H9 (cell line): ENCODE results near the gene TBC1D23. TPM values are rescaled to one million over a fixed set of nuclear protein-coding genes. Genes with fewer than 3 reads are reported as not detected.

Source experiments
- DNase-seq: peaks from one replicate; pipeline ENCODE4 v3.0.0-alpha.2; 2017
- H2AFZ ChIP-seq: one replicate; pipeline ENCODE4 v1.6.1; 2013; ENCODE audit warnings: mild to moderate bottlenecking, low read length, control low read depth, moderate library complexity
- H2AK5ac ChIP-seq: 2 replicates; pipeline ENCODE4 v1.6.1; 2013; ENCODE audit warnings: low read length, control low read depth, mixed read lengths; ENCODE audit not compliant: insufficient read length
- H2BK120ac ChIP-seq: one replicate; pipeline ENCODE4 v1.6.1; 2013; ENCODE audit warnings: low read depth, mild to moderate bottlenecking, low read length, control low read depth, inconsistent platforms; ENCODE audit not compliant: poor library complexity, severe bottlenecking
- H2BK12ac ChIP-seq: 2 replicates; pipeline ENCODE4 v1.6.1; 2013; ENCODE audit warnings: low read length, control low read depth, mixed read lengths, low read depth; ENCODE audit not compliant: insufficient read length
- H2BK15ac ChIP-seq: 2 replicates; pipeline ENCODE4 v1.6.1; 2013; ENCODE audit warnings: low read depth, low read length, control low read depth
- H2BK20ac ChIP-seq: one replicate; pipeline ENCODE4 v1.6.1; 2013; ENCODE audit warnings: low read depth, mild to moderate bottlenecking, low read length, control low read depth, inconsistent platforms; ENCODE audit not compliant: poor library complexity, severe bottlenecking
- H2BK5ac ChIP-seq: 2 replicates; pipeline ENCODE4 v1.6.1; 2013; ENCODE audit warnings: low read length, control low read depth, mixed read lengths; ENCODE audit not compliant: insufficient read length
- H3K14ac ChIP-seq: 2 replicates; pipeline ENCODE4 v1.6.1; 2013; ENCODE audit warnings: low read length, control low read depth; ENCODE audit not compliant: insufficient read depth
- H3K18ac ChIP-seq: 2 replicates; pipeline ENCODE4 v1.6.1; 2013; ENCODE audit warnings: low read depth, mild to moderate bottlenecking, mixed read lengths, low read length, control low read depth; ENCODE audit not compliant: insufficient read length
- H3K23ac ChIP-seq: 2 replicates; pipeline ENCODE4 v1.6.1; 2013; ENCODE audit warnings: low read length, control low read depth, mixed read lengths, low read depth; ENCODE audit not compliant: insufficient read length
- H3K23me2 ChIP-seq: 2 replicates; pipeline ENCODE4 v1.6.1; 2013; ENCODE audit warnings: low read depth, mild to moderate bottlenecking, mixed read lengths, low read length, control low read depth; ENCODE audit not compliant: insufficient read length, poor library complexity, severe bottlenecking
- H3K27ac ChIP-seq: 2 replicates; pipeline ENCODE4 v1.5.1; 2013; ENCODE audit warnings: low read length, control low read depth, mixed read lengths, low read depth; ENCODE audit not compliant: insufficient read length
- H3K27me3 ChIP-seq: 2 replicates; pipeline ENCODE4 v1.6.1; 2013; ENCODE audit warnings: low read length, control low read depth, inconsistent platforms; ENCODE audit not compliant: insufficient read depth
- H3K4ac ChIP-seq: 2 replicates; pipeline ENCODE4 v1.6.1; 2013; ENCODE audit warnings: low read depth, mild to moderate bottlenecking, control low read depth, inconsistent platforms, low read length, moderate library complexity
- H3K4me1 ChIP-seq: 2 replicates; pipeline ENCODE4 v1.6.1; 2013; ENCODE audit warnings: low read length, control low read depth, inconsistent platforms; ENCODE audit not compliant: insufficient read depth
- H3K4me2 ChIP-seq: 2 replicates; pipeline ENCODE4 v1.6.1; 2013; ENCODE audit warnings: low read length, control low read depth, mixed read lengths; ENCODE audit not compliant: insufficient read length, insufficient read depth
- H3K56ac ChIP-seq: 2 replicates; pipeline ENCODE4 v1.6.1; 2013; ENCODE audit warnings: low read depth, mild to moderate bottlenecking, mixed read lengths, low read length, control low read depth; ENCODE audit not compliant: insufficient read length
- H3K79me1 ChIP-seq: 2 replicates; pipeline ENCODE4 v1.6.1; 2013; ENCODE audit warnings: low read depth, mild to moderate bottlenecking, moderate library complexity, low read length, control low read depth, inconsistent platforms; ENCODE audit not compliant: insufficient read depth, poor library complexity, severe bottlenecking
- H3K79me2 ChIP-seq: 2 replicates; pipeline ENCODE4 v1.6.1; 2013; ENCODE audit warnings: low read length, control low read depth, inconsistent platforms; ENCODE audit not compliant: insufficient read depth
- H3K9ac ChIP-seq: 2 replicates; pipeline ENCODE4 v1.6.1; 2013; ENCODE audit warnings: low read length, control low read depth, mixed read lengths; ENCODE audit not compliant: insufficient read length; ENCODE audit errors: extremely low read depth
- H3K9me3 ChIP-seq: one replicate; pipeline ENCODE4 v1.6.1; 2013; ENCODE audit warnings: low read depth, low read length, inconsistent platforms; ENCODE audit not compliant: control insufficient read depth
- H3T11ph ChIP-seq: one replicate; pipeline ENCODE4 v1.6.1; 2013; ENCODE audit warnings: mild to moderate bottlenecking, low read length, control low read depth, inconsistent platforms
- H4K20me1 ChIP-seq: one replicate; pipeline ENCODE4 v1.6.1; 2013; ENCODE audit not compliant: control insufficient read depth, insufficient read length, insufficient read depth
- H4K5ac ChIP-seq: 2 replicates; pipeline ENCODE4 v1.6.1; 2013; ENCODE audit warnings: low read depth, mild to moderate bottlenecking, mixed read lengths, low read length, control low read depth; ENCODE audit not compliant: insufficient read length
- H4K8ac ChIP-seq: replicated peaks from 2 replicates; pipeline ENCODE4 v1.6.1; 2013; ENCODE audit warnings: low read length, control low read depth, mixed read lengths, low read depth; ENCODE audit not compliant: insufficient read length
- H4K91ac ChIP-seq: 2 replicates; pipeline ENCODE4 v1.6.1; 2013; ENCODE audit warnings: low read depth, mild to moderate bottlenecking, moderate library complexity, mixed read lengths, low read length, control low read depth; ENCODE audit not compliant: insufficient read length
- H3K27ac Mint-ChIP-seq, 3 experiments: 2 replicates in 2 of 3; 3 replicates in 1 of 3; pipeline ENCODE4 v1.8.0; 2020 to 2021; ENCODE audit warnings: mixed read lengths in 3 of 3, mild to moderate bottlenecking in 1 of 3, moderate library complexity in 1 of 3
- H3K27me3 Mint-ChIP-seq: 2 replicates; pipeline ENCODE4 v1.8.0; 2021; ENCODE audit warnings: low read depth, mild to moderate bottlenecking, moderate library complexity, mixed read lengths
- H3K36me3 Mint-ChIP-seq, 3 experiments: 2 replicates in 2 of 3; 3 replicates in 1 of 3; pipeline ENCODE4 v1.8.0; 2020 to 2021; ENCODE audit warnings: low read depth in 3 of 3, mixed read lengths in 3 of 3; ENCODE audit not compliant: insufficient read depth in 1 of 3
- H3K4me1 Mint-ChIP-seq, 2 experiments: 2 replicates each; pipeline ENCODE4 v1.8.0; 2020; ENCODE audit warnings: mixed read lengths in 2 of 2
- H3K4me3 Mint-ChIP-seq, 2 experiments: 2 replicates in 1 of 2; 3 replicates in 1 of 2; pipeline ENCODE4 v1.8.0; 2020 to 2021; ENCODE audit warnings: mild to moderate bottlenecking in 2 of 2, mixed read lengths in 2 of 2, moderate library complexity in 1 of 2
- H3K9me3 Mint-ChIP-seq, 2 experiments: 2 replicates in 1 of 2; 3 replicates in 1 of 2; pipeline ENCODE4 v1.8.0; 2020; ENCODE audit warnings: mild to moderate bottlenecking in 2 of 2, mixed read lengths in 2 of 2, moderate library complexity in 1 of 2
- WGBS: extraction: QIAGEN DNeasy Blood & Tissue Kit; methylation state at CpG from one replicate; pipeline ENCODE4 v1.1.7; 2013; ENCODE audit warnings: missing lambda C conversion rate, low lambda C conversion rate, mixed read lengths; ENCODE audit not compliant: insufficient read length; ENCODE audit errors: extremely low coverage; 5-methylcytosine and 5-hydroxymethylcytosine counted together
- total RNA-seq: library from RNA; stranded (reverse); gene quantifications from 2 replicates; pipeline ENCODE4 v1.2.1, GENCODE V29; 2021
- TF ChIP-seq, protein P1 (sequence below): fragments of 200-600 bp; sonication (generic); conservative IDR thresholded peaks from 3 replicates; pipeline ENCODE4 v1.8.0; 2021; ENCODE audit warnings: antibody characterized with exemption, mild to moderate bottlenecking

TBC1D23 gene
- total RNA-seq, 1 experiment from 2014 or later, result 37.1 TPM

DNA sequence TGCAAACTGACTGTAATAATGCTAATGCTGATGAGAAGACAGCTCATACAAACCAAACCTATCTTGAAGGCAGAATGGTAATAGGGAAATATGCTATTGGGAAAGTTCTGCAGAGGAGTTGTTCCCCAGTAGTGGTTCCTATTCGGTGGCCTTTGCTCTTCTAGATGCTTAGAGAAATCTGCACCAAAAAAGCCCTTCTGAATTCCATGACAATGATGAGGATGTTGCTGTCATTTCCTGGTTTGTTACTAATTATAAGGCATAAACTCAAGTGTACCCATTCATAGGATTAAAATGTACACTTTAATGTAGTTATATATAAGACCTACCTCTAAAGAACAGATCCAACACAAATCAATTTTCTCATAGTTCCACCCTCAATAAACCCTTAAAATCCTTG, 110.0 kb downstream of the TBC1D23 start:
- no peak overlapping the region for H3K14ac ChIP-seq
- no peaks in the 10 kb centered on the region for H3K9me3 ChIP-seq
- no peak overlapping the region for H2AK5ac ChIP-seq
- TF ChIP-seq, protein P1, sequence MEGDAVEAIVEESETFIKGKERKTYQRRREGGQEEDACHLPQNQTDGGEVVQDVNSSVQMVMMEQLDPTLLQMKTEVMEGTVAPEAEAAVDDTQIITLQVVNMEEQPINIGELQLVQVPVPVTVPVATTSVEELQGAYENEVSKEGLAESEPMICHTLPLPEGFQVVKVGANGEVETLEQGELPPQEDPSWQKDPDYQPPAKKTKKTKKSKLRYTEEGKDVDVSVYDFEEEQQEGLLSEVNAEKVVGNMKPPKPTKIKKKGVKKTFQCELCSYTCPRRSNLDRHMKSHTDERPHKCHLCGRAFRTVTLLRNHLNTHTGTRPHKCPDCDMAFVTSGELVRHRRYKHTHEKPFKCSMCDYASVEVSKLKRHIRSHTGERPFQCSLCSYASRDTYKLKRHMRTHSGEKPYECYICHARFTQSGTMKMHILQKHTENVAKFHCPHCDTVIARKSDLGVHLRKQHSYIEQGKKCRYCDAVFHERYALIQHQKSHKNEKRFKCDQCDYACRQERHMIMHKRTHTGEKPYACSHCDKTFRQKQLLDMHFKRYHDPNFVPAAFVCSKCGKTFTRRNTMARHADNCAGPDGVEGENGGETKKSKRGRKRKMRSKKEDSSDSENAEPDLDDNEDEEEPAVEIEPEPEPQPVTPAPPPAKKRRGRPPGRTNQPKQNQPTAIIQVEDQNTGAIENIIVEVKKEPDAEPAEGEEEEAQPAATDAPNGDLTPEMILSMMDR, result no peak
- no peak overlapping the region for H2BK15ac ChIP-seq
- no peak for DNase-seq
- no CpG with 5 or more reads among the region's 1 CpG for WGBS
- H3K23me2 ChIP-seq, result no peaks in the 10 kb centered on the region
- Mint-ChIP-seq H3K27me3 (no peaks in the 10 kb centered on the region), H3K9me3 (no peaks in the 10 kb centered on the region), H3K27ac (no peak overlapping the region; a peak in 1 of 7 replicates), H3K4me1 (peaks cover 0 to 6% of the 10 kb centered on the region in 2 experiments; a peak in 1 of 4 replicates), H3K4me3 (no peak overlapping the region), H3K36me3 (peaks cover 12 to 65% (median 35%) of the 10 kb centered on the region in 3 experiments; a peak in 6 of 7 replicates)
- no peak overlapping the region for H2BK120ac ChIP-seq
- no peak overlapping the region for H3K56ac ChIP-seq
- no peak overlapping the region for H2BK12ac ChIP-seq
- no peaks in the 10 kb centered on the region for H3K4me1 ChIP-seq
- H3K27me3 ChIP-seq, result no peaks in the 10 kb centered on the region
- no peak overlapping the region for H3K4ac ChIP-seq
- no peak overlapping the region for H2BK20ac ChIP-seq
- no peak overlapping the region for H4K91ac ChIP-seq
- H3K79me2 ChIP-seq, result no peaks in the 10 kb centered on the region
- H3T11ph ChIP-seq, result no peak overlapping the region
- no peaks in the 10 kb centered on the region for H4K20me1 ChIP-seq
- H4K8ac ChIP-seq, result no peak overlapping the region
- H4K5ac ChIP-seq, result no peak overlapping the region
- H3K79me1 ChIP-seq, result no peaks in the 10 kb centered on the region
- no peak overlapping the region for H2AFZ ChIP-seq
- no peak overlapping the region for H3K27ac ChIP-seq
- H3K4me2 ChIP-seq, result no peak overlapping the region
- H3K9ac ChIP-seq, result no peak overlapping the region
- no peak overlapping the region for H2BK5ac ChIP-seq
- H3K23ac ChIP-seq, result no peak overlapping the region
- H3K18ac ChIP-seq, result no peak overlapping the region
